CD4-positive, alpha-beta T cell (primary cell): ENCODE results near the gene CCDC110. TPM values are rescaled to one million over a fixed set of nuclear protein-coding genes. Genes with fewer than 3 reads are reported as not detected.

Experiments used
- ATAC-seq: fragments of 200-7000 bp; cut with Tn5 transposase; one replicate; pipeline ENCODE4 v1.10.0; 2022; ENCODE audit warnings: mild to moderate bottlenecking; ENCODE audit not compliant: poor library complexity
- CTCF ChIA-PET: fragments of 350-600 bp; sonication (Branson Sonifier 250); formaldehyde crosslinking; loops from one replicate; lab custom pipeline; 2021; ENCODE audit warnings: antibody characterized with exemption, inconsistent platforms; lab: Charles Lee
- POLR2A ChIA-PET: fragments of 350-600 bp; sonication (Branson Sonifier 250); formaldehyde crosslinking; loops from one replicate; lab custom pipeline; 2021; ENCODE audit warnings: antibody characterized with exemption, inconsistent platforms; lab: Charles Lee
- DNase-seq, 14 experiments: peaks; one replicate each; pipeline ENCODE4 v3.0.0-alpha.2; 2013 to 2020; ENCODE audit warnings: mixed read lengths in 2 of 14
- H3K27ac ChIP-seq, 2 donors: one replicate each; pipeline versions ENCODE4 v1.5.1 to v1.7.0; 2013; ENCODE audit warnings: low read length in 2 of 2, low read depth in 1 of 2, mild to moderate bottlenecking in 1 of 2
- H3K27me3 ChIP-seq, 2 experiments: 1 replicate in 1 of 2; 2 replicates in 1 of 2; pipeline versions ENCODE4 v1.6.1 to v1.7.0; 2013; ENCODE audit warnings: low read length in 2 of 2, control low read depth in 1 of 2, mild to moderate bottlenecking in 1 of 2, moderate library complexity in 1 of 2; ENCODE audit not compliant: insufficient read depth in 2 of 2, control insufficient read depth in 1 of 2
- H3K36me3 ChIP-seq: one replicate; pipeline ENCODE4 v1.6.1; 2013; ENCODE audit warnings: low read length, control low read depth; ENCODE audit not compliant: insufficient read depth
- H3K4me1 ChIP-seq: one replicate; pipeline ENCODE4 v1.6.1; 2013; ENCODE audit warnings: low read length, control low read depth; ENCODE audit not compliant: insufficient read depth
- H3K4me3 ChIP-seq: one replicate; pipeline ENCODE4 v1.5.1; 2013; ENCODE audit warnings: mild to moderate bottlenecking, low read length, moderate library complexity
- H3K9me3 ChIP-seq, 2 experiments: 1 replicate in 1 of 2; 2 replicates in 1 of 2; pipeline versions ENCODE4 v1.6.1 to v1.7.0; 2013; ENCODE audit warnings: low read length in 2 of 2, mild to moderate bottlenecking in 2 of 2, control low read depth in 1 of 2, moderate library complexity in 1 of 2; ENCODE audit not compliant: control insufficient read depth in 1 of 2, insufficient read depth in 1 of 2
- H3K27ac Mint-ChIP-seq: one replicate; pipeline ENCODE4 v1.8.0; 2020; ENCODE audit warnings: mixed read lengths
- H3K27me3 Mint-ChIP-seq: one replicate; pipeline ENCODE4 v1.8.0; 2021; ENCODE audit warnings: mixed read lengths
- H3K36me3 Mint-ChIP-seq: one replicate; pipeline ENCODE4 v1.8.0; 2021; ENCODE audit warnings: low read depth, mixed read lengths
- H3K4me1 Mint-ChIP-seq: one replicate; pipeline ENCODE4 v1.8.0; 2021; ENCODE audit warnings: low read depth, mixed read lengths
- H3K4me3 Mint-ChIP-seq: one replicate; pipeline ENCODE4 v1.8.0; 2020; ENCODE audit warnings: mild to moderate bottlenecking, mixed read lengths
- H3K9me3 Mint-ChIP-seq: one replicate; pipeline ENCODE4 v1.8.0; 2020; ENCODE audit warnings: mixed read lengths
- CTCF ChIP-seq: fragments of 200-600 bp; IDR thresholded peaks from one replicate; pipeline ENCODE4 v1.8.0; 2022; ENCODE audit warnings: antibody characterized with exemption, mild to moderate bottlenecking
- intact Hi-C, 2 experiments: fragments of 100-400 bp; cut with DNase I in 1 of 2; cut with micrococcal nuclease in 1 of 2; formaldehyde crosslinking; loops; one replicate each; pipeline versions ENCODE4 v1.15.1 to v1.9.0; 2023 to 2025; cut with DNase I, micrococcal nuclease
- total RNA-seq, 174 experiments: library from RNA in 2 of 174; stranded (reverse) in 2 of 174; gene quantifications; one replicate each; pipeline ENCODE4 v1.2.3 and lab custom pipeline; 2021 to 2026

The CCDC110 gene
- total RNA-seq, 2 experiments from 2014 or later = 0.34 to 0.36 TPM

GRCh38 chr4:185464183-185464582 lies 7.3 kb downstream of the CCDC110 start:
- Mint-ChIP-seq H3K4me1 (peaks cover 3% of the 10 kb centered on the region), H3K27ac (no peak overlapping the region), H3K4me3 (no peak overlapping the region), H3K36me3 (no peaks in the 10 kb centered on the region), H3K9me3 (no peaks in the 10 kb centered on the region), H3K27me3 (peaks cover 21% of the 10 kb centered on the region)
- Histone ChIP-seq H3K27me3 (peaks cover 0 to 6% of the 10 kb centered on the region in 2 experiments), H3K4me3 (no peak overlapping the region), H3K9me3 (no peaks in the 10 kb centered on the region), H3K36me3 (no peaks in the 10 kb centered on the region), H3K27ac (no peak overlapping the region), H3K4me1 (no peaks in the 10 kb centered on the region)
- CTCF ChIA-PET = no interaction called here
- intact Hi-C loops = no loop called here
- POLR2A ChIA-PET = no interaction called here
- DNase-seq (no peak), ATAC-seq (no peak)
- TF ChIP-seq CTCF = no peak

- no peak overlapping the region for H3K4me3 Mint-ChIP-seq
- no peak overlapping the region for H3K27ac Mint-ChIP-seq
- Histone ChIP-seq H3K36me3 (no peaks in the 10 kb centered on the region), H3K4me1 (no peaks in the 10 kb centered on the region), H3K9me3 (no peaks in the 10 kb centered on the region), H3K4me3 (no peak overlapping the region), H3K27me3 (peaks cover 0 to 6% of the 10 kb centered on the region in 2 experiments), H3K27ac (no peak overlapping the region)
- POLR2A ChIA-PET = no interaction called here
- H3K27me3 Mint-ChIP-seq = peaks cover 27% of the 10 kb centered on the region
- no peaks in the 10 kb centered on the region for H3K4me1 Mint-ChIP-seq
- intact Hi-C loops = no loop called here
- no peak for TF ChIP-seq CTCF
- no peak for DNase-seq
- CTCF ChIA-PET = no interaction called here
- H3K36me3 Mint-ChIP-seq = no peaks in the 10 kb centered on the region
- ATAC-seq = no peak
- H3K9me3 Mint-ChIP-seq = no peaks in the 10 kb centered on the region
Observed at GRCh38 chr4:185463541-185463940, 8.0 kb downstream of the CCDC110 start.

GRCh38 chr4:185461565-185461964 lies 10.0 kb downstream of the CCDC110 start:
- TF ChIP-seq CTCF = no peak
- no peak overlapping the region for H3K4me3 Mint-ChIP-seq
- Histone ChIP-seq H3K4me1 (no peaks in the 10 kb centered on the region), H3K27me3 (peaks cover 4 to 6% of the 10 kb centered on the region in 2 experiments), H3K9me3 (no peaks in the 10 kb centered on the region), H3K36me3 (no peaks in the 10 kb centered on the region), H3K27ac (no peak overlapping the region), H3K4me3 (no peak overlapping the region)
- POLR2A ChIA-PET = no interaction called here
- H3K4me1 Mint-ChIP-seq = no peaks in the 10 kb centered on the region
- DNase-seq (no peak), ATAC-seq (no peak)
- CTCF ChIA-PET = no interaction called here
- H3K27ac Mint-ChIP-seq = no peak overlapping the region
- no peaks in the 10 kb centered on the region for H3K36me3 Mint-ChIP-seq
- no peaks in the 10 kb centered on the region for H3K9me3 Mint-ChIP-seq
- H3K27me3 Mint-ChIP-seq = peaks cover 37% of the 10 kb centered on the region
- intact Hi-C loops = no loop called here
